Activated naive CD4-positive, alpha-beta T cell (primary cell): ENCODE measurements around the gene CLIP2.
A peak's percentile ranks its signal among the peaks of the same experiment; 100 is the strongest.
"Not testable (repeated sequence)": the region's sequence is repeated elsewhere in the genome, so short reads cannot be mapped to it uniquely, and the experiment has no call there.

ENCODE experiments used
- DNase-seq, 4 experiments: peaks; one replicate each; lab custom pipeline; 2025; lab: John Stamatoyannopoulos, UW

CLIP2 gene

GRCh38 chr7:74371381-74372341 is 82.5 kb downstream of the CLIP2 start:
- no peak for DNase-seq

GRCh38 chr7:74372511-74373111 is 83.4 kb downstream of the CLIP2 start:
- DNase-seq, result no peak

- no peak for DNase-seq
Measured at GRCh38 chr7:74373536-74373935, 84.3 kb downstream of the CLIP2 start.

GRCh38 chr7:74375726-74376220 is 86.6 kb downstream of the CLIP2 start:
- DNase-seq, result no peak

GRCh38 chr7:74376256-74377036 is 87.2 kb downstream of the CLIP2 start:
- no peak for DNase-seq

GRCh38 chr7:74379938-74380337 is 90.7 kb downstream of the CLIP2 start:
- no peak for DNase-seq

- DNase-seq, result no peak
Measured at GRCh38 chr7:74380720-74381119, 91.5 kb downstream of the CLIP2 start.

- not testable (repeated sequence) for DNase-seq
Measured at GRCh38 chr7:74384086-74384485, 94.9 kb downstream of the CLIP2 start.

- DNase-seq, result not testable (repeated sequence)
Measured at GRCh38 chr7:74384854-74385253, 95.6 kb downstream of the CLIP2 start.

- DNase-seq, result no peak
Measured at GRCh38 chr7:74387606-74388005, 98.4 kb downstream of the CLIP2 start.

GRCh38 chr7:74388880-74389415 is 99.7 kb downstream of the CLIP2 start:
- DNase-seq, result no peak

GRCh38 chr7:74393722-74394121 is 104.5 kb downstream of the CLIP2 start:
- DNase-seq, result not testable (repeated sequence)

- DNase-seq, result not testable (repeated sequence)
Measured at GRCh38 chr7:74394601-74395000, 105.4 kb downstream of the CLIP2 start.

GRCh38 chr7:74395745-74396311 is 106.6 kb downstream of the CLIP2 start:
- no peak for DNase-seq

- no peak for DNase-seq
Measured at GRCh38 chr7:74396993-74397392, 107.8 kb downstream of the CLIP2 start.

GRCh38 chr7:74398426-74398825 is 109.2 kb downstream of the CLIP2 start:
- no peak for DNase-seq

- DNase-seq, result no peak
Measured at GRCh38 chr7:74399006-74399405, 109.8 kb downstream of the CLIP2 start.

GRCh38 chr7:74400420-74401136 is 111.4 kb downstream of the CLIP2 start:
- DNase-seq, result no peak

GRCh38 chr7:74401137-74401859 is 112.1 kb downstream of the CLIP2 start:
- DNase-seq, result peak; percentile 17 to 67 (median 56)

- DNase-seq, result not testable (repeated sequence)
Measured at GRCh38 chr7:74402668-74403067, 113.5 kb downstream of the CLIP2 start.
